ENCODE measurements around the gene ULK4.
"Not testable (repeated sequence)": the region's sequence is repeated elsewhere in the genome, so short reads cannot be mapped to it uniquely, and the experiment has no call there.

- TF ChIP-seq, protein P1, sequence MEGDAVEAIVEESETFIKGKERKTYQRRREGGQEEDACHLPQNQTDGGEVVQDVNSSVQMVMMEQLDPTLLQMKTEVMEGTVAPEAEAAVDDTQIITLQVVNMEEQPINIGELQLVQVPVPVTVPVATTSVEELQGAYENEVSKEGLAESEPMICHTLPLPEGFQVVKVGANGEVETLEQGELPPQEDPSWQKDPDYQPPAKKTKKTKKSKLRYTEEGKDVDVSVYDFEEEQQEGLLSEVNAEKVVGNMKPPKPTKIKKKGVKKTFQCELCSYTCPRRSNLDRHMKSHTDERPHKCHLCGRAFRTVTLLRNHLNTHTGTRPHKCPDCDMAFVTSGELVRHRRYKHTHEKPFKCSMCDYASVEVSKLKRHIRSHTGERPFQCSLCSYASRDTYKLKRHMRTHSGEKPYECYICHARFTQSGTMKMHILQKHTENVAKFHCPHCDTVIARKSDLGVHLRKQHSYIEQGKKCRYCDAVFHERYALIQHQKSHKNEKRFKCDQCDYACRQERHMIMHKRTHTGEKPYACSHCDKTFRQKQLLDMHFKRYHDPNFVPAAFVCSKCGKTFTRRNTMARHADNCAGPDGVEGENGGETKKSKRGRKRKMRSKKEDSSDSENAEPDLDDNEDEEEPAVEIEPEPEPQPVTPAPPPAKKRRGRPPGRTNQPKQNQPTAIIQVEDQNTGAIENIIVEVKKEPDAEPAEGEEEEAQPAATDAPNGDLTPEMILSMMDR (conservative IDR thresholded peaks at IDR 0.05; ENCODE audit: low read length): not testable (repeated sequence)
- not testable (repeated sequence) for TF ChIP-seq EZH2phosphoT487 (IDR thresholded peaks at IDR 0.05; ENCODE audit: borderline replicate concordance)
These were observed 15.5 kb upstream of the ULK4 start for GRCh38 chr3:41977401-41977800.
